D721Med (cell line): ENCODE data around the gene OSGEP.

Experiments used
- DNase-seq: peaks from one replicate; pipeline ENCODE4 v3.0.0; 2011; ENCODE audit warnings: low spot score; ENCODE audit not compliant: insufficient read length
- FAIRE-seq: peaks from 2 replicates; lab custom pipeline; 2011; peaks lifted over from hg19 to GRCh38; lab: Jason Lieb, UNC
- TF ChIP-seq, protein P1 (sequence below): IDR thresholded peaks from 2 replicates; pipeline ENCODE4 v1.5.1; 2012; ENCODE audit warnings: mild to moderate bottlenecking, control low read depth; ENCODE audit not compliant: insufficient read depth; ENCODE audit errors: missing control alignments

Gene OSGEP

GRCh38 chr14:20412411-20412810 is 42.2 kb downstream of the OSGEP start:
- TF ChIP-seq, protein P1, sequence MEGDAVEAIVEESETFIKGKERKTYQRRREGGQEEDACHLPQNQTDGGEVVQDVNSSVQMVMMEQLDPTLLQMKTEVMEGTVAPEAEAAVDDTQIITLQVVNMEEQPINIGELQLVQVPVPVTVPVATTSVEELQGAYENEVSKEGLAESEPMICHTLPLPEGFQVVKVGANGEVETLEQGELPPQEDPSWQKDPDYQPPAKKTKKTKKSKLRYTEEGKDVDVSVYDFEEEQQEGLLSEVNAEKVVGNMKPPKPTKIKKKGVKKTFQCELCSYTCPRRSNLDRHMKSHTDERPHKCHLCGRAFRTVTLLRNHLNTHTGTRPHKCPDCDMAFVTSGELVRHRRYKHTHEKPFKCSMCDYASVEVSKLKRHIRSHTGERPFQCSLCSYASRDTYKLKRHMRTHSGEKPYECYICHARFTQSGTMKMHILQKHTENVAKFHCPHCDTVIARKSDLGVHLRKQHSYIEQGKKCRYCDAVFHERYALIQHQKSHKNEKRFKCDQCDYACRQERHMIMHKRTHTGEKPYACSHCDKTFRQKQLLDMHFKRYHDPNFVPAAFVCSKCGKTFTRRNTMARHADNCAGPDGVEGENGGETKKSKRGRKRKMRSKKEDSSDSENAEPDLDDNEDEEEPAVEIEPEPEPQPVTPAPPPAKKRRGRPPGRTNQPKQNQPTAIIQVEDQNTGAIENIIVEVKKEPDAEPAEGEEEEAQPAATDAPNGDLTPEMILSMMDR: no peak
- no peak for DNase-seq
- FAIRE-seq: no peak

DNA sequence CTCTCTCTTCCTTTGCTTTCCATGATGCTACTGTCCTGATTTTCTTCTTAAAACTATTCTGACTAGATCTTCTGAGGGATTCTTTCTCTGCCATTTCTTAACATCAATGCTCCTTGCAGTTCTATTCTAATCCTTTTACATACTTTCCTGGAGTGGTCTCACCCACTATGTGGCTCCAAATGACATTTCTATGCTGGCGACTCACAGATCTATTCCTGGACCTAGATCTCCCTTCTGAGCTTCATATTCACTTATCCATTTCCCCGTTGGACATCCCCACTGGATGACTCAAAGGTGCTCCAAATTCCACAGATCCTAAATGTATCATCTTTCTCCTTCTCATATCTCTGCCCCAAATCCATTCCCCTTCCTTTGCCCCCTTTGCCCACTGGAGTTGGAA is 45.4 kb downstream of the OSGEP start:
- DNase-seq: no peak
- TF ChIP-seq, protein P1: no peak
- no peak for FAIRE-seq

DNA sequence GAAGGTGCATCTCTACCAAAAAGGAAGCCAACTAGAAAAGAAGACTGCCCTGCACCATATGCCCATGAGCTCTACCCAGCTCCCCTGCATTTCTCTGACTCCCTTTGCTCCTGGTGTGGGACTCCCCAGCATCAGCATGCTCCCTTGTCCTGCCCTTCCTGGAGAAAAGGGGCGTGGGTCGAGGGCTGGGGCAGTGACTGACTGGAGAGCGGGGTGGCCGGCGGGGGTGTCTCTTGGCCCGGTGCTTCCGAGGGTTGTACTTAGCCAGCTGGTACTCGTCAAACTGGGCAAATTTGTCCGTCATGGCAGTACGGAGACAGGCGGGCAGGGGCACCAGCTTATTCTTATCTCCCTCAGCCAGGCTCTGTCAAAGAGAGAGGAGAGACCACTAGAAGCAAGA is 51.1 kb downstream of the OSGEP start:
- DNase-seq: no peak
- TF ChIP-seq, protein P1: no peak
- no peak for FAIRE-seq

GRCh38 chr14:20400965-20401593 is 53.5 kb downstream of the OSGEP start:
- FAIRE-seq (no peak), DNase-seq (no peak)
- TF ChIP-seq, protein P1: no peak

DNA sequence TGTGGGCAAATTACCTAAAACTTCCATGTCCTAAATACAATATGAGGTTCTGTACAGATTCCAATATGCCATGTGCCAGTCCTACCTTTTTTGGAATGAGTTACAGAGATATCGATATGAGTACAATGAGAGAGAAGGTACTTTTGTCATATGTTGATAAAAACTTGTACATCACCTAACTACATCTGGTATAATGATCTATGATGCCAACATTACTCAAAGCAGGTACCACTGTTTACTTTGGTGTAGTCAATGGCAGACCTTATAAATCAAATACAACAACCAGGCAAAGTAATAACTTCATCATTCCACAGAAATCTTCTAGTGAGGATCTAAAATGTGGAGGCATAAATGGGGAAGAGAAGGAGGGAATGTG is 54.0 kb downstream of the OSGEP start:
- TF ChIP-seq, protein P1: no peak
- DNase-seq: no peak
- FAIRE-seq: no peak

- no peak for FAIRE-seq
- no peak for DNase-seq
- TF ChIP-seq, protein P1: no peak
Observed at GRCh38 chr14:20397511-20397910, 57.1 kb downstream of the OSGEP start.
